Fibroblast of peridontal ligament (primary cell): ENCODE measurements around the gene ABAT.
"Not testable (repeated sequence)": the region's sequence is repeated elsewhere in the genome, so short reads cannot be mapped to it uniquely, and the experiment has no call there.

Experiments used
- DNase-seq: peaks from one replicate; pipeline ENCODE4 v3.0.0-alpha.2; 2010; ENCODE audit errors: extremely low read depth

Gene ABAT

GRCh38 chr16:8682551-8683259 lies 8.3 kb downstream of the ABAT start:
- DNase-seq = no peak

GRCh38 chr16:8683640-8684039 lies 9.2 kb downstream of the ABAT start:
- DNase-seq = no peak

GRCh38 chr16:8685617-8686016 lies 11.2 kb downstream of the ABAT start:
- no peak for DNase-seq

- no peak for DNase-seq
Measured at GRCh38 chr16:8686031-8686621, 11.7 kb downstream of the ABAT start.

GRCh38 chr16:8686879-8687278 lies 12.5 kb downstream of the ABAT start:
- DNase-seq = no peak

GRCh38 chr16:8689686-8690085 lies 15.3 kb downstream of the ABAT start:
- DNase-seq = no peak

- DNase-seq = no peak
Measured at GRCh38 chr16:8691728-8692127, 17.3 kb downstream of the ABAT start.

- peak; percentile 2 for DNase-seq
Measured at GRCh38 chr16:8694795-8695728, 20.6 kb downstream of the ABAT start.

- no peak for DNase-seq
Measured at GRCh38 chr16:8696880-8697279, 22.5 kb downstream of the ABAT start.

- no peak for DNase-seq
Measured at GRCh38 chr16:8697965-8698364, 23.5 kb downstream of the ABAT start.

GRCh38 chr16:8703693-8704092 lies 29.3 kb downstream of the ABAT start:
- DNase-seq = no peak

- no peak for DNase-seq
Measured at GRCh38 chr16:8704098-8704497, 29.7 kb downstream of the ABAT start.

- not testable (repeated sequence) for DNase-seq
Measured at GRCh38 chr16:8705100-8705822, 30.8 kb downstream of the ABAT start.

- no peak for DNase-seq
Measured at GRCh38 chr16:8708536-8708935, 34.1 kb downstream of the ABAT start.

- no peak for DNase-seq
Measured at GRCh38 chr16:8712589-8713361, 38.4 kb downstream of the ABAT start.

- no peak for DNase-seq
Measured at GRCh38 chr16:8713635-8714172, 39.3 kb downstream of the ABAT start.

GRCh38 chr16:8714174-8714573 lies 39.8 kb downstream of the ABAT start:
- DNase-seq = no peak

GRCh38 chr16:8714807-8715206 lies 40.4 kb downstream of the ABAT start:
- DNase-seq = no peak

- DNase-seq = no peak
Measured at GRCh38 chr16:8716052-8716451, 41.6 kb downstream of the ABAT start.

- DNase-seq = no peak
Measured at GRCh38 chr16:8716592-8716991, 42.2 kb downstream of the ABAT start.

- no peak for DNase-seq
Measured at GRCh38 chr16:8717469-8717868, 43.1 kb downstream of the ABAT start.
